Measurements from ENCODE around the gene ASTN2.

Gene ASTN2

GRCh38 chr9:116547729-116548426 is 867.0 kb downstream of the ASTN2 start:
- TF ChIP-seq CTCF (IDR thresholded peaks at IDR 0.05; ENCODE audit: low read depth, low read length, missing control alignments), result no peak
- no peak for DNase-seq (ENCODE audit: extremely low read depth, low read depth)
- no peak overlapping the region for H3K4me3 ChIP-seq (replicated peaks; ENCODE audit: low read depth, low read length)

GRCh38 chr9:116546711-116547581 is 867.9 kb downstream of the ASTN2 start:
- H3K4me3 ChIP-seq (replicated peaks; ENCODE audit: low read depth, low read length), result no peak overlapping the region
- TF ChIP-seq CTCF (IDR thresholded peaks at IDR 0.05; ENCODE audit: low read depth, low read length, missing control alignments), result no peak
- DNase-seq (ENCODE audit: extremely low read depth, low read depth), result no peak

GRCh38 chr9:116544896-116545295 is 870.0 kb downstream of the ASTN2 start:
- H3K4me3 ChIP-seq (replicated peaks; ENCODE audit: low read depth, low read length), result no peak overlapping the region
- DNase-seq (ENCODE audit: extremely low read depth, low read depth), result no peak
- no peak for TF ChIP-seq CTCF (IDR thresholded peaks at IDR 0.05; ENCODE audit: low read depth, low read length, missing control alignments)

DNA sequence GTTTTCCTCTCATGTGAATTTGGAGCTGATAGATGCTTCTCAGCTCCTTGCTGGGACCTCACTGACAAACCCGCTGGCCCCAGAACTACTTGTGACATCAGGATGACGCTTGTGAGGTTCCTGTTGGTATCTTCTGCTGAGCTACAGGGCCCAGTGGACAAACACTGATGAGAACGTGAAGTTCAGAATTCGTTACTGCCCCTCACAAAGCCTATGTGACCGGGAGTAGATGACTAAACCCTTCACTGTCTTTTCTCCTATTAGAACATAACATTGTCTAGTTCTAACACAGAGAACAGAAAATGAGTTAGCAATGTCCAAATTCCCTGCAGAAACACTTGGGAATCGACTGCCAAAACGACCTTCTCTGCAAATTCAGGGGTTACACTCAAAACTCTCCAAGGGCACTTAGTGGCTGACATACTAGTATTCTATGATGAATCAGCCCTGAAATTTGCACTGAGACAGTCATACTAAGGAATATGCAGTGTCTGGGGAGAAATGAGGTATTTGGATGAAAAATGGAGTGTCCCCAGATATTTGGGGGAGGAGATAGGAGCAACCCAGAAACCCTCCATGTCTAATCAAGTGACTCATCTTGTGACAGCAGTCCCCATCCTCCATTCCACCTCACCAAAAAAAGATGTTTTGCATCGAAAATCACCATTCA is 871.0 kb downstream of the ASTN2 start:
- no peak for TF ChIP-seq CTCF (IDR thresholded peaks at IDR 0.05; ENCODE audit: low read depth, low read length, missing control alignments)
- no peak for DNase-seq (ENCODE audit: extremely low read depth, low read depth)
- H3K4me3 ChIP-seq (replicated peaks; ENCODE audit: low read depth, low read length), result no peak overlapping the region

GRCh38 chr9:116541402-116541801 is 873.5 kb downstream of the ASTN2 start:
- H3K4me3 ChIP-seq (replicated peaks; ENCODE audit: low read depth, low read length), result no peak overlapping the region
- no peak for TF ChIP-seq CTCF (IDR thresholded peaks at IDR 0.05; ENCODE audit: low read depth, low read length, missing control alignments)
- DNase-seq (ENCODE audit: extremely low read depth, low read depth), result no peak

- no peak for TF ChIP-seq CTCF (IDR thresholded peaks at IDR 0.05; ENCODE audit: low read depth, low read length, missing control alignments)
- no peak for DNase-seq (ENCODE audit: extremely low read depth, low read depth)
- no peak overlapping the region for H3K4me3 ChIP-seq (replicated peaks; ENCODE audit: low read depth, low read length)
Observed at GRCh38 chr9:116539549-116539948, 875.3 kb downstream of the ASTN2 start.

All from HFF-Myc (cell line).